HCT116 (cell line): ENCODE results near the gene GNB1.

ENCODE experiments used
- ATF3 ChIP-seq: IDR thresholded peaks from 2 replicates; pipeline ENCODE4 v1.6.1; 2012
- CTCF ChIP-seq, 3 experiments: fragments of 200-600 bp in 1 of 3; sonication (generic) in 1 of 3; IDR thresholded peaks in 2 of 3; conservative IDR thresholded peaks in 1 of 3; 2 replicates each; pipeline ENCODE4 v1.5.1; 2012 to 2017; ENCODE audit warnings: low read depth in 2 of 3, low read length in 2 of 3, antibody characterized with exemption in 1 of 3, borderline replicate concordance in 1 of 3, control low read depth in 1 of 3, mild to moderate bottlenecking in 1 of 3, mixed read lengths in 1 of 3, mixed run types in 1 of 3, moderate library complexity in 1 of 3; ENCODE audit not compliant: insufficient read depth in 1 of 3
- POLR2A ChIP-seq: IDR thresholded peaks from 2 replicates; pipeline ENCODE4 v1.7.0; 2011; ENCODE audit warnings: borderline replicate concordance; ENCODE audit not compliant: insufficient read depth, insufficient read length; ENCODE audit errors: extremely low read depth
- POLR2AphosphoS5 ChIP-seq: IDR thresholded peaks from 2 replicates; pipeline ENCODE4 v1.6.1; 2011; ENCODE audit warnings: mild to moderate bottlenecking, low read depth, low read length, moderate library complexity
- SIN3A ChIP-seq: IDR thresholded peaks from 2 replicates; pipeline ENCODE4 v1.6.1; 2012; ENCODE audit warnings: low read depth

- TF ChIP-seq CTCF (IDR thresholded peaks at IDR 0.05 in 2 of 3, conservative IDR thresholded peaks at IDR 0.05 in 1 of 3; ENCODE audit: borderline replicate concordance in 1 of 3, insufficient read depth in 1 of 3, low read depth in 2 of 3, low read length in 2 of 3) = no peak
- no peak for TF ChIP-seq POLR2AphosphoS5
- no peak for TF ChIP-seq SIN3A
- TF ChIP-seq POLR2A = no peak
- TF ChIP-seq ATF3 = no peak
Measured at GRCh38 chr1:1876335-1876930, 14.5 kb downstream of the GNB1 start.
